NOMO-1 treated with DMSO at 0.1 percent for 48 hours (cell line): ENCODE measurements around the gene SDK1.
A peak's percentile ranks its signal among the peaks of the same experiment; 100 is the strongest.

Experiments used
- DNase-seq: peaks from one replicate; lab custom pipeline; 2025; ENCODE audit not compliant: unreplicated experiment; lab: John Stamatoyannopoulos, UW

The SDK1 gene

DNA sequence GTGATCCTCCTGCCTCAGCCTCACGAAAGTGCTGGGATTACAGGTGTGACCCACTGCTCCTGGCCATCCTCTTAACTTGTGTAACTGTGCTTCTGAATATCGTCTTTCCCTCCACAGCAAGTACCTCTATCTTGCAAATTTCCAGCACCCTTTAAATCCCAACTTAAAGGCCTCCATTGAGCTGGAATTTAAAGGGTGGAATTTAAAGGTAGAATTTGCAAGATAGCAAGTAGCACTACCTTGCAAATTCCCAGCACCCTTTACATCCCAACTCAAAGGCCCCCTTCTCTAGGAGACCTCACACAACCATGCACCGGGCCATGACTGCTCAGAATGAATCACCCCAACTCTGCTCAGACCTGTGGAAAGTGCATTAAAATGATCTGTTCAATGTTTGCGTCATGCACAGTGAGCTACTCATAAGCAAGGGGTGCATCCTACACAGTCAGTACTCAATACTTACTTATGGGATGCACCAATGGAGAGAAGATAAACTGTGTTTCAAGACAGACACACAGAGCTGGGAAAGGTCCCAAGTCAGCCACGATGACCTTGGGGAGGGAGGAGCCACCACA, 17.8 kb upstream of the SDK1 start:
- DNase-seq: no peak

DNA sequence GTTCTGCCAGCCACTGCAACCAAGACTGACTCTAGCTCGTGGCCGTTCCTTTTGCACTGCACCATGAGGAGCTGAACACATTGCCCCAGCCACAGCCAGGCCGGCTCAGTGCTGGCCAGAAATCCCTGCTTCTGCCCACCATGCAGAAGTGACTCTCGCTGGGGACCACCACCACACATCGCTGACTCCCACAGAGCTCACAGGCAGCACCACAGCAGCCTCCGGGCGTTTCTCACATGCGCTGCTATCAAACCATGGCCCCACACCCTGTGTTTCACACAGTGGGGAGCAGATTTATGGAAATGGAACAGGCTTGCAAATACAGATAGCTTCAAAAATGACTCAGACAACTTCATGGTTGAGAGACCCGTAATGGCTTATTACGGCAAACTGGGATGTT, 15.4 kb upstream of the SDK1 start:
- DNase-seq: no peak

DNA sequence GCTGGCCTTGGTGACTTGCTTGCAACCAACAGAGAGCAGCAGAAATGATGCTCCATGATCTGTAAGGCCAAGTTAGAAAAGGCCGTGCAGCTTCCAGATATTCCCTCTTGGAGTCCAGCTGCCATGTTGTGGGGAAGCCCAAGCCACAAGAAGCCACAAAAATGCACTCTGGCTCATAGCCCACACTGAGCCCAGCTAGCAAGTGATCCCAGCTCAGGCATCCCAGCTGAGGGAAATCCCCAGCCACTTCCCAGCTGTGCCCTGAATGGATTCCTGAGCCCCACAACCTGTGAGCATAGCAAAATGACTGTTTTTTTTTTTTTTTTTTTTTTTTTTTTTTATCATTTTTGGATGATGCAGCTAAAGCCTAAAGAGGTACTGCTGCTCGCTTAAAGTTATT, 11.1 kb upstream of the SDK1 start:
- DNase-seq: no peak

DNA sequence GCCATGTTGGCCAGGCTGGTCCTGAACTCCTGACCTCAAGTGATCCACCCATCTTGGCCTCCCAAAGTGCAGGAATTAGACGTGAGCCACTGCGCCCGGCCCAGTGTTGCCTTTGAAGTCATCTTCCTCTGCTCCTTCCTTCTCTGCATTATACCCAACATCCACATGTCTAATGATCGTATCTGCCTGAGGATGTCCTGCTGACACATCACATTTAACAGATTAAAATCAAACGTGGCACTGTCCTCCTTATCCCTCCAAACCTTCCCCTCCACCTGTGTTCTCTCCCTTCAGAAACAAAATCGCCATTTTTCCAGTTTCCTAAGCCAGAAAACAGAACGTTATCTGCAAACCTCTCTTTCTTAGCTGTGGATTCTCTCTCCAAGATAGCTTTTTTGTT, 8.4 kb upstream of the SDK1 start:
- no peak for DNase-seq

DNA sequence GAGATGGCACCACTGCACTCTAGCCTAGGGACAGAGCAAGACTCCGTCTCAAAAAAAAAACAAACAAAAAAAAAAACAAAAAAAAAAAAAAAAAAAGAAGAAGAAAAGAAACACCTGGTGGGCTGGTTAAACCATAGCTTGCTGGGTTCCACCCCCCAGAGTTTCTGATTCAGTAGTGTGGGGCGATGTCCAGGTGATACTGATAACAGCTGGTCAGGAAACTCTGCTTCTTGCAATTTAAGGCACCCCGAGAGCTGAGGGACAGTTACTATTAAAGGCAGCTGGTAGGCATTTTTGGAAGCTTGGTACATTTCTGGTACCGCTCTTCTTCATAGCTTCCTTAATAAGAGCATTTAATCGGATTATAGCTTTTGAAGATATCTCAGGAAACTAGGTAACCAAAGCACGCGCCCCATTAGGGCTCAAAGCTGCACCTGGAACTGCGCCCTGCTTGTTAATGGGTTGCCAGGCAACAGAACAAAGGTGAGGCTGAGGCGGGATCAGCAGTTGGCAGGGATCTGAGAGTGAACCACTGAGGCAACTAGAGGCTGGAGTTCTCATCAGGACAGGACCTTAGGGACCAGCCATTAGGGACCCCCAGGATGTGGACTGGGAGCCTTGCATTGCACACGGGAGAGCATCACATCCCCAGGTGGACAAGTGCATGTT, 6.5 kb upstream of the SDK1 start:
- no peak for DNase-seq

DNA sequence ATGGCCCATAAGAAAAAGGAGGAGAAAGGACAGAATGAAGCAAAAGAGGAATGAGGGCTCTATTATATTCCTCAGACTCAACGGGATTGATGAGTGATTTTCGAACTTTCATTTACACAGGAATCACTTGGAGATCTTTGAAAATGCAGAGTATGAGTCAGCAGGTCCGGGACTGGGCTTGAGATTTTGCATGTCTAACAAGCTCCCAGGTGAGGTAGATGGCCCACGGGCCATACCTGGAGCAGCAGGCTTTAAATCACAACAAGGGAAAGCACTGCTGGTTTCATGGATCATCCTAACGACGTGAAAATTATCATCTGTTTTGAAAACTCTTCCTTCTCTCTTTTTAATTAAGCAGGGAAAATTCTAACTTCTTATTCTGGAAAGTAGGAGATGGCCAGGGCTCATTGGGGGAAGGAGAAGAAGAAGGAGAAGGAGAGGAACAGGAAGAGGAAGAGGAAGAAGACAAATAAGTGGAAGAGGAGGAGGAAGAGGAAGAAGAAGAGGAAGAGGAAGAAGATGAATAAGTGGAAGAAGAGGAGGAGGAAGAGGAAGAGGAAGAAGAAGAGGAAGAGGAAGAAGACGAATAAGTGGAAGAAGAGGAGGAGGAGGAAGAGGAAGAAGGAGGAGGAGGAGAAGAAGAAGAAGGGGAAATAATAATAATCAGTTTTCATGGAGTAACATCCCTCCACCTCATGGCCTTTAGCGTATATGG, 3.8 kb upstream of the SDK1 start:
- DNase-seq: no peak

DNA sequence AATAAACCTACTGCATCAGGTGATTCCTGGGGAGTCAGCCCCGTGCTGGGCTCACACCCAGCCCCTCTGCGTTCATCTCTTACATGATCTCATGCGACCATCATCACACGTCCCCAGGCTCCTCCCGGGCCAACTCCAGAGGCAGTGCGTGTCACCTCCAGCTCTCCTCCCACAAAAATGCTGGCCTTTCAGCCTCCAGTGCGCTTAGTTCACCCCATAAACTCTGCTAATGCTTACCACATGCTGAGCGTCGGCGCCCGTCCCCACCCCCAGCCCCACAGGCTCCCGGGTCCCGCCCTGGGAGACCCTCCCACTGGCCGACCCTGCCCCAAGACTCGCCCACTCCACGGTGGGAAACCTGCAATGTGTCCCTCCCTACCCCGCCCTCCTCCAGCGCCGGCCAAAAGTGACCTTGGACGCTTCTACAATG, 816 bp upstream of the SDK1 start:
- no peak for DNase-seq

DNA sequence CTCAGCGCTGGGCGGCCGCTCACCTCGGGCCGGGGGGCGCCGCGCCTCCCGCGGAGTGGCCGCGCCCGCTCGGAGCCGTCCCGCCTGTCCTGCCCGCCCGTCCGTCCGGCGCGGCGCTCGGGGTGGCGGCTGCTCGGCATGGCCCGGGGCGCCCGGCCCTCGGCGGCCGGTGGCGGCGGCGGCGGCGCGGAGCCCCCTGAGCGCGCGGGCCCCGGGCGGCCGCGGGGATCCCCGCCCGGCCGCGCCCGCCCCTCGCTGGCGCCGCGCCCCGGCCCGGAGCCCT, 338 bp downstream of the SDK1 start:
- DNase-seq: no peak

DNA sequence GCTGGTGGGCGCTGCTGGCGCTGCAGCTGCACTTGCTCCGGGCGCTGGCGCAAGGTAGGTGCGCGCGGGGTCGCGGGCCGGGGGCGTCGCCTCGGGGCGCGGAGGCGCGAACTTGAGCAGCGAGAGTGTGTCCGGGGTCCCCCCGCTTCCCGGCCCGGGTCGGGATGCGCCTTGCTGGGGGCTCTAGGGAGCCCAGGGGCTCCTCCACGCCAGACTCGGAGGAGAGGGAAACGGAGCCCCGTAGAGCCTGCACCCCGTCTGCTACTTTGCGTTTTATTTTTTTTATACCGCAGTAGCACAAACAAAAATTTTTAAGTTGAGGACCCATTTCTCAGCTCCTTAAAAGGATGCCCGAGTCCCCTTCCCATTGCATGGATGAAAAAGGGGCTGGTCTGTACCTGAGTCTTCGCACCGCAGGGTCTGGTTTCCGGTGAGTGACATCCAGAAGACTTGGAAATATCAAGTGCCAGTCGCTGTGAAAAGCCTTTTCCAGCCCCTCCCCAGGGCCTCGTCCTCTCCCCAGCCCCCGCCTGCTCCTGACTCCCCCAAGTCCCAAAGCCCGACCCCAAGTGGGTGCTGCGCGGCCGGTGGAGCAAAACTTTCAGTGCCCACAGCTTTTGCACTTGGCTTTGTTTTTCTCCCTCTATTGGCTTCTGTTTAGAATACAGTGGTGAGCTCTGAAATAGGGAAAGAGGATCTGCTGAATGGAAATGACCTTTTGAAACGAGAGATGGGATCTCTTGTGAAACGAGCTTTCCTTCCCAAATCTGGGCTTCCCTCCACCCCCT, 973 bp downstream of the SDK1 start:
- DNase-seq: peak; percentile 59

DNA sequence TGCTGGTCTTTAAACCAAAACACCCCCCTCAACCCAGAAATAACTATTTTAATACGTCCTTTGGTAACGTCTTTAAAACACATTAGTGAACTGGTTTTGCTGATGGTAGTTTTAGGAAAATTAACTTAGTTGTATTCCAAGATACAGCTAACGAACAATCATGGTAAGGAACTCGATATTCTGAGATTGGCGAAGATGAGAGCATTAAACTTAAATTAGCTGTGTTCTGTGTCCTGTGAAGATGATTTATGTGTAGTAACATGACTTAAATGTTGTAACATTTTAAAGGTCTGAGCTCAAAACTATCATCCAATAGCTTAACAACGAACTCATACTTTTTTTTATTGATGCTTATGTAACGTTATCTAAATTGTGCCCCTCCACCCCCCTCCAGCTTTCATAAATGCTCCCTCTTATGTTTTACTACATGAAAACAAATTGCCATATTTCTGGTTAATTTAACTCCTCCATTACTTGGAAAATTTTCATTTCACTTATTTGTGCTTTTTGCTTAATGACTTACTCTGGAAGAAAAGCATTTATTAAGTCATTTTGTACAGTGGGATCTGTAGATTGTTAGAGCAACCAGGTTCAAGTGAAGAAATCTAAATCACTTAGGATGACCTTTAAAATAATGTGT, 1.7 kb downstream of the SDK1 start:
- peak; percentile 12 for DNase-seq

DNA sequence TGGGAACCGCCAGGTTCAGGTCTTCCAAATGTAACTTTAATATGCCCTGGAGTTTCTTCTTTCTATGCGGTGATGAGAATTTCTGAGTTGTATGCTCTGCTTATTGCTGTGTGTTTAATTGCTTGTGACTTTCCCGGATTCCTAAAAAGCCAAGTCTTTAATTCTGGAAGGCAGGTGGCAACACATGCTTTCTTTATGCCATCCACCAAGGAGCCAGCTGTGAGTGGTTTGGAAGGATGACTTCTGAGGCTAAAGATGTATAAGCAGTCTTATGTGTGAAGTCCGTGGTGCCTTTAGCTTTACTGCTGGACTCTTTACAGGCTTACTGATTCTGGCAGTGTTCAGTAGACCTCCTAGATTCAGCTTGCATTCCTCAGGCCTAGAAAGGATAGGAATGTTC, 3.1 kb downstream of the SDK1 start:
- DNase-seq: no peak

DNA sequence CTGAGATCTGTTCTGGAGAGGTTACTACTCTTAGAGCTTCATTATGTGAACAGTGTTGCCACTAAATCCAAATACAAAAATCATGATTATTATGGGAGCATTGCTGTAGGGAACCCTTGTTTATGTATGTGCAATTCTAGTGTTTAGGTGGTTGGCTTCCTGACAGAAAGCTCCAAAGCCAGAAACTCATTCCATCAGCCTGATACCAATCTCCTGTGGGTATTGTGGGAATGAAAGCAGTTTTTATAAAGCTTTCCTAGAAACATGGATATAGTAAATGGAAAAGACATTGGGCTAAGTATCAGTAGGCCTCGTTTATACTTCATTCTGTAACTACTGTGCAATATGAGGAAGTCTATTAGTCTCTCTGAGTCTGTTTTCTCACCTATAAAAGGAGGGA, 6.4 kb downstream of the SDK1 start:
- no peak for DNase-seq

DNA sequence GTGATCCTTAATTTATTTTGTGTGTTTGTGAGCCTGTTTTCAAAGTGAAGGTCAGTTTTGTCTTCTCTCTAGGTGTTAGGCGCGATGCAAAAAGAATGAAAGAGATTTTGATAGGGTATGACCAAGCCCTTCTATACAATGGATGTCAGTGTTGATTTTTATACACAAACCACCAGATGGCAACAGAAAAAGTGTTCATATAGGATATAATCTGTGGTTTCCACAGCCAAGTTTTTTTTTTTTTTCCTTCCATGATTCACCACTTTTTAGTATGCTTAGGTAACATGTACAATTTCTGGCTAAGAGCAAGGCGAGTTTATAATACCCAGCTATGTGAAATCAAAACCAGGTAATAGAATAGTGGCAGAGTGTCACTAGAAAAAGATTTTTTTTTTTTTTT, 8.1 kb downstream of the SDK1 start:
- peak; percentile 17 for DNase-seq

DNA sequence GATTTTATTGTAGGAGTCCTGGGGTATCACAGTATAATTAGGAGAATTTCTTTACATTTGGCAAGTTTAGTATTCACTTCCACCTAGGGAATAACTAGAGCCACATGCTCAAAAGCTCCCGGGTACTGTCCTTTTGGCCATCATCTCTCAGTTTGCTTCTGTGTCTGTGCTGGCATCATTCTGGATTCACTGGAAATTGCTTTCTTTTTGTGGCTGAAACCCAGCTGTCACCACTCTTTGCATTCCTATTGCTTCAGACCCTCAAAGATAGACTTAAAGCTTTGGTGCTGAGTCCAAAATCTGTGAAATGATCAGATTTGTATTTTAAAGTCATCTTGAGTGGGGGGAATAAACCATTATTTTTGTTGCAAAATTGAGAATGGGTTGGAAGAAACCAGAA, 8.9 kb downstream of the SDK1 start:
- no peak for DNase-seq

DNA sequence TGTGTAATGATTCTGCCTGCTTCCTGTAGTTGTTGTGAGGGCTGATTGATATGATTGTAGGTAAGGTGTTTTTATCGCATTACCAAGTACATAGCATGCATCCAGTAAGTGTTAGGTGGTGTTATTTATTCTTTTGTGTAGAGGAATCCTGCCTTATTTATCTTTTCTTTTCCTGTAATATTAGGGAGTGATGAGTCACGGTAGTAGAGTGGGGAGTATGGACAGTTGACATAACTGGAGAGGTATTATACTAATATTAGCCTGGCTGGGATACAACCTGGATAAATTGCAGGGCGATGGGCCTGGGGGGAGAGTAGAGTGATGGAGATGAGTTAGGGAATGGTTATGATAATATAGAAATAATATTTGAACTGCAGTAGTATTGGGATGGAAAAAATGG, 9.8 kb downstream of the SDK1 start:
- DNase-seq: no peak

DNA sequence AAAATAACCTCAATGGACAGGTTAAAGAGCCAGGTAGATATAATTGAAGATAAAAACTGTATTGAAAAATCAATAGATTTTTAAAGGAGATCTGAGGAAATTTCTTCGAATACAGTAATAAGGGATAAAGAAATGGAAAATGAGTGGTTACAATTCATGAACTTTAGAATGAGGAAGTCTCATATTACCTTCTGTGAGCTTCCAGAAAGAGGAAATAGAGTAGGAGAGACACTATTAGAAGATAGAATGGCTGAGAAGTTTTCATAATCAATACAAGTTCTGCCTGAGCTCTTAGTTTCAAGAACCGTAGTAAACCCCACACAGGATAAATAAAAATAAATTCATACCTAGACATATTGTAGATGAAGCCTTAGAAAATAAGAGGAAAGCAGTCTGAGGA, 11.5 kb downstream of the SDK1 start:
- DNase-seq: peak; percentile 72

DNA sequence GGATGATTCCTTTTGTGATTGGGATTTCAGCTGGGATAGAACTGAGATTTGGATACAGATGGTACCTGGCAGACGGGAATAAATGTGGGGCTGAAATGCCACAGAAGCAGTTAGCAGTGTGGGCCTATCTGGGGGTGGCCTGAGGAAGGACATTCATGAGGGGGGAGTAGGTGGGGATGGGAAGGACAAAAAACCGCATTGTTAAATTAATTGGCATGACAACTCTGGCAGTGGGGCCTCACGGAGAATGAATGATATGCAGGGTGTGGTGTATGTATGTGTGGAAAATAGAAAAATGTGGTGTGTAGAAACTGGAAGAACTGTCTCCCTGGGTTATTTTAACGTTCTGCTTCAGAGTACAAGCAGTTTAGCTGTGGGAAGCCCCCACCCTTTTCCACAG, 17.8 kb downstream of the SDK1 start:
- DNase-seq: no peak

DNA sequence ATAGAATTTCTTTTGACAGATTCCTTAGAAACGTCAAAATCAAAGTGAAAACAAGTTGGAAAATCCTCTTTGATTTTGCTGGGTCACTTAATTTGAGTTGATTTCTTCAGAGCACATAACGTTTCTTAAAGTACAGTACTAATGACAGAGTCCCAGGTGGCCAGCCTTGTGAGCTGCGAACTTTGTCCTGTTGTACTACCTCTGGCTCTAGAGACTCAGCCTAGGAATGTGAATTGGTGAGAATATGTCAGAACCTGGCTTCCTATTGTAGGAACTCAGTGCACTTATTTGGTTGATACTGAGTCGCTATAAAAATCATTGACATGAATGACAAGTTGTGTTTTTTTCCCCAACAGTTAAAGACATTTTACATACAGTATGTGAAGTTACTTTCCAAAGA, 20.2 kb downstream of the SDK1 start:
- no peak for DNase-seq

DNA sequence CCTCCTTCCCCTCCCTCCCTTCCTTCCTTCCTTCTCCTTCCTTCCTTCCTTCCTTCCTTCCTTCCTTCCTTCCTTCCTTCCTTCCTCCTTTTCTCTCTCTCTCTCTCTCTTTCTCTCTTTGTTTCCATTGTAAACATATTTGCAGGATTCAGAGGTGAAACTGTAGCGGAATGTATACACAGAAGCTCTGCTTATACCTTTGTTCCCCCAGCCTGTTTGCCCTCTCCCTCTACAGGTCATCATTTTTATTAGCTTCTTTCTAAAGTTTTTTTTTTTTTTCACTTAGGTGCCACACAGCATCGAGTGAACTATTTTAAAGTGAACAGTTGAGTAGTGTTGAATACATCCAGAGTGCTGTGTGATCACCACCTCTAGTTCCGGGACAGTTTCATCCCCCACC, 20.7 kb downstream of the SDK1 start:
- no peak for DNase-seq

DNA sequence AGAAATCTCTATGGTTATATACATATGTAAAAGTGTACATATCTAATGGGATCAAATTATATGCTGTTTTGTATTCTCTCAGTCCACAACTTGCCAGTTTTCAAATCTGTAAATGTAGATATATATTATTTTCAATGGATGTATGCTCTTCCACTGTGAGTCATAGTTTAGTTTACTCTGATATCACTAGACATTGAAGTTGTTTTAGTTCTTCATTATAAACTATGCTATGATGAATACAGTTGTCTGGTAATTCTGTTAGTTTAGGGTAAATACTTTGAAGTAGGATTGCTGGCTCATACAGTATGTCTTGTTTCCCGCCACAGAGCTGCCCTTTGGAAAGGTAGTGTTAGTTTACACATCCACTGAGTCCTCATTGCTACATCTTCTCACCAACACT, 25.2 kb downstream of the SDK1 start:
- DNase-seq: no peak

DNA sequence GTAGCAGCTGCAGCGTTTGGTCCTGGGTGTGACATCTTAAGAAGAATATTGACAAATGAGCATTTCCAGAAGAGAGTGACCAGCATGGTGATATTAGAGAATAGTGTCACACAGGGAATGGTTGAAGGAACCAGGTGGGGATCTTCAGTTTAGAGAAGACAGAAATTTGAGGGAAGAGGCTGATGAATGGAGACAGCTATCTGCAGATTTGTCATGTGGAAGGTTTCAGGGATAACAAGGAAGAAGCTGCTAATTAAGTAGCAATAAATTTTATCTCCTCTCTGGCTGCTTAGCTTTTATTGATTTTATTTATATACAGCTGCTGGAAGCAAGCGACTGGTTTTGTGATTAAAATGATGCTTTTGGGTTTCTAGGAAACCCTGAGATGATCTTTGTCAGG, 26.0 kb downstream of the SDK1 start:
- no peak for DNase-seq

DNA sequence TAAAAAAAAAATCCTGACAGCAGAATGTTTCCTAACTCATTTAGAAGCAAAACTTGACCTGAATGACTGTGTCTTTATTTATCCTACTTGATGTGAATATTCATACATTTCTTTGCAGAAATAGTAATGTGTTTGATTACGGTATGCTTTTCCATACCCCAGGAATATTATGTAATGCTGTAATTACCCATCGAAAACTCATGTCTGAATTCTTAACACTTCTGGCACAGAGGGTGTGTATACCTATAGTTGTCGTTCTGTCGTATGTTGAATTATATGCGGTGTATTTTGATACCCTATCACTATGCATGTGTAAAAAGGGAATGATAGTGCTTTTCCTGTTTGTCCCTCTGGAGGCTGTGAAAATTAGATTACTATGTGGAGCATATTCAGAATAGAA, 26.6 kb downstream of the SDK1 start:
- no peak for DNase-seq
